ENCODE data around the gene NUP98.
A peak's percentile ranks its signal among the peaks of the same experiment; 100 is the strongest.
"Not testable (repeated sequence)": the region's sequence is repeated elsewhere in the genome, so short reads cannot be mapped to it uniquely, and the experiment has no call there.

Gene NUP98

GRCh38 chr11:3799143-3799542 is 1.8 kb upstream of the NUP98 start:
- DNase-seq (ENCODE audit: low read depth): no peak

DNA sequence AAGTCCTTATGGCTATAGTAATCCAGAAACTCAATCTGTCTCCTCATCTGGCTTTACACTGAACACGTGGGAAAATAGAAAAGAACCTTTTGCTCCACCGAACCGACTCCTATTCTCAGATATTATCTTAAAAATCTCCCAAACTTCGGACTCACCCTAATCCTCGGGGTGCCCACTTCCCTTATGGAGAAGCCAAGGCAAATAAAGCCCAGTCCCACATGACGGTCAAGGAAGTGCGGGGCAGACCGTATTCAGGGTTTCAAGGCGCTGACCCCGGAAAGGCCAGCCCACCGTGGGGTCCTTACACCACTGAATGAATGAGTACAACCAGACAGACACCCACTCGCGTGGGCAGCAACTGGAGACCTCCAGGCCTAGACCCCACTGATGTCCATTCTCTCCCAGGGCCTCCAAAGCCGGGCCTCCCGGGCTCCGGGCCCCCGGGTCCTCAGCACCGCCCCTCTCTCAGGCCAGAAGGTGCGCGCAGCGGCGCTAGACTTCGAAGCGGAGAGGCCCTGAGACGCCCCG is 489 bp downstream of the NUP98 start:
- DNase-seq (ENCODE audit: low read depth): no peak

- no peak for DNase-seq (ENCODE audit: low read depth)
These were observed 1.0 kb downstream of the NUP98 start for GRCh38 chr11:3796346-3796745.

DNA sequence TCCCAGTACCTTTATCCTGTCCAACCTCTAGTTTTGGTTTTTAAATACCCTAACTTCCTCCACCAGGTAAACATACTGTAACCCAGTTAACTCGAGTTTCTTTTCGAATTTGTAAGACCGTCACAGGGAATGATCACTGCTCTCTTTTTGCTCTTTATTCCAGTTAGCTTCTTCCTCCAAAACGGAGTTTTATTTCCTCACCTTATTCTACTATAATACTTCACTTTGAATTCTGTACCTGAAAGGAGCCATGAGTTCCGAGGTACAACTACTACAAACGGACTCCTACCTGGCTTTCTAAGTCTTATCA is 1.4 kb downstream of the NUP98 start:
- no peak for DNase-seq (ENCODE audit: low read depth)

GRCh38 chr11:3795131-3796001 is 2.0 kb downstream of the NUP98 start:
- no peak for DNase-seq (ENCODE audit: low read depth)

DNA sequence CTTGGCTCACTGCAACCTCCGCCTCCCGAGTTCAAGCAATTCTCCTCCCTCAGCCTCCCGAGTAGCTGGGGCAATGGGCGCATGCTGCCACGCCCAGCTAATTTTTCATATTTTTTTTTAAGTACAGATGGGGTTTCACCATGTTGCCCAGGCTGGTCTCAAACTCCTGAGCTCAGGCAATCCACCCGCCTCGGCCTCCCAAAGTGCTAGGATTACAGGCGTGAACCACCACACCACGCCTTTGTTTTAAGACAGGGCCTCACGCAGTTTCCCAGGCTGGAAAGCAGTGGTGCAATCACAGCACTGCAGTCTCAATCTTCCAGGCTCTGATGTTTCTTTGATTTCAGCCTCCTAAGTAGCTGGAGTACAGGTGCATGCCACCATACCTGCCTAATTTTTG is 3.0 kb downstream of the NUP98 start:
- not testable (repeated sequence) for DNase-seq (ENCODE audit: low read depth)

GRCh38 chr11:3786781-3787428 is 10.4 kb downstream of the NUP98 start:
- no peak for DNase-seq (ENCODE audit: low read depth)

DNA sequence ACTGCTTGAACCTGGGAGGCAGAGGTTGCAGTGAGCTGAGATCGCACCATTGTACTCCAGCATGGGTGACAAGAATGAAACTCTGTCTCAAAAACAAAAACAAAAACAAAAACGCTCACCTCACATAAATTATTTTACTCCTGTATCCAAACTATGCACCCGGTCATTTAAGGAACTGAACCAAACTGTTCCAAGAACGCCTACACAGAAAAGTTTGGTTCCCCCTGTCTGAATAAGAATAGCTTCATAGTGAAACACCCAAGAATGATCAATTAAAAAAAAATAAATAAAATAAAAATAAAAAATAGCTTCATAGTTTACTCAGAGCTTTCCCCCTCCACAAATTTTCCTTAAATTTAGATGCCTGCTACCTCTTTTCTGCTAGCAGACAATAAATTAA is 13.7 kb downstream of the NUP98 start:
- no peak for DNase-seq (ENCODE audit: low read depth)

- DNase-seq (ENCODE audit: low read depth): no peak
These were observed 14.4 kb downstream of the NUP98 start for GRCh38 chr11:3782963-3783362.

GRCh38 chr11:3781423-3781822 is 15.9 kb downstream of the NUP98 start:
- peak; percentile 68 for DNase-seq (ENCODE audit: low read depth)

DNA sequence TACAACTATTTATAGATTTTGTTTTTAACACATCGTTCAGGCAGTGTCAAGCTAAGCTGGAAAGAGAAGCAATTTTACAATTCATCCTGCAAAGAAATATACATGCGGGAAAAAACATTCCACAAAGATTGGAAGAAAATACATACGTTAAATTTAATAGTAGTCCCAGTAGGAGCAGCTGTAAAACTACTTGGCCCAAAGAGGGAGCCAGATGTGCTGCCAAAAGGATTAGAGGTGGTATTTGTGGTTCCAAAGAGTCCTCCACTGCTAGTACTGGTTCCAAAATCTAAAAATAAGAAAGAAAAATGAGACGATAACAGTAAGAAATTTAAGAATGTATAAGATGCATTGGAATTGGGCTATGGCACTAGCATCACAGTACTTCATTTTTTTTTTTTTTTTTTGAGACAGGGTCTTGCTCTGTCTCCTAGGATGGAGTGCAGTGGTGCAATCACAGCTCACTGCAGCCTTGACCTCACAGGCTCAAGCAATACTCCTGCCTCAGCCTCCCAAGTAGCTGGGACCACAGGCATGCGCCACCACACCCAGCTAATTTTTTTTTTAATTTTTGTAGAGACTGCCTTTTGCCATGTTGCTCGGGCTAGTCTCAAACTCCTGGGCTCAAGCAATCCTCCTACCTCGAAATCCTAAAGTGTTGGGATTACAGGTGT is 21.5 kb downstream of the NUP98 start:
- DNase-seq (ENCODE audit: low read depth): no peak

DNA sequence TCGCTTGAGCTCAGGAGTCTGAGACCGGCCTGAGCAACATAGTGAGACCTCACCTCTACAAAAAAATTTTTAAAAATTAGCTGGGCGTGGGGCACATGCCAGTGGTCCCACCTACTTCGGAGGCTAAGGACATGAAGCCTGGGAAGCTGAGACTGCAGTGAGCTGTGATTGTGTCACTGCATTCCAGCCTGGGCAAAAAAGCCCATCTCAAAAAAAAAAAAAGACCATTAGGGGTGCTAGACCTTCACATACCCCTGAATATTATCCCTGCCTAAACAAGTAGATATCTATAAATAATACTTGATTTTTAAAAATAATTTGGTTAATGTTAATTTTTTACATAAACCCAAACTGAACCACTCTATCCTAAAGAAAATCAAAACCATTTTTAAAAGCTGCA is 24.2 kb downstream of the NUP98 start:
- DNase-seq (ENCODE audit: low read depth): no peak

DNA sequence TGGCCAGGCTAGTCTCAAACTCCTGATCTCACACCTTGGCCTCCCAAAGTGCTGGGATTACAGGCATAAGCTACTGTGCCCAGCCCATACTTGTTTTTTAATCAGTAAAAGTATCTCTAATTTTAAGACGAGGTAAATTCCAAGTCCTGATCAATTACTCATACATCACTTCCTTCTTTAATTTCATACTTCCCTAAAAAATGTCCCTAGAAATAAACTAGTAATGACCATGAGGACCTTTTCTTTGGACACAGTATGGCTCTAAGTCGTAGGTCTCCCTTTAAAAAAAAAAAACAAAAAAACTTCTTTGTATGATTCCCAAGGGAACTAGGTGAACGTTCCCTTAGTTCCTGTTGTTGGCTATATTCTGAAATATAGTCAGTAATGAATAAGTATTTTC is 29.8 kb downstream of the NUP98 start:
- no peak for DNase-seq (ENCODE audit: low read depth)

DNA sequence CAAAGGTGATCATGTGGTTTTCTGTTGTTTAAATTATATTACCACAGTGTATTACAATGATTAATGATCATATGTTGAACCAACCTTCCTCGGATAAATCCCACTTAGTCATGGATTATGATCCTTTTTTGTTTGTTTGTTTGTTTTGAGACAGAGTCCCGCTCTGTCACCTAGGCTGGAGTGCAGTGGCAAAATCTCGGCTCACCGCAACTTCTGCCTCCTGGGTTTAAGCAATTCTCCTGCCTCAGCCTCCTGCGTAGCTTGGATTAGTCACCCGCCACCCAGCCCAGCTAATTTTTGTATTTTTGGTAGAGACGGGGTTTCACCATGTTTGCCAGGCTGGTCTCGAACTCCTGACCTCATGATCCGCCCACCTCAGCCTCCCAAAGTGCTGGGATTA is 30.5 kb downstream of the NUP98 start:
- not testable (repeated sequence) for DNase-seq (ENCODE audit: low read depth)

DNA sequence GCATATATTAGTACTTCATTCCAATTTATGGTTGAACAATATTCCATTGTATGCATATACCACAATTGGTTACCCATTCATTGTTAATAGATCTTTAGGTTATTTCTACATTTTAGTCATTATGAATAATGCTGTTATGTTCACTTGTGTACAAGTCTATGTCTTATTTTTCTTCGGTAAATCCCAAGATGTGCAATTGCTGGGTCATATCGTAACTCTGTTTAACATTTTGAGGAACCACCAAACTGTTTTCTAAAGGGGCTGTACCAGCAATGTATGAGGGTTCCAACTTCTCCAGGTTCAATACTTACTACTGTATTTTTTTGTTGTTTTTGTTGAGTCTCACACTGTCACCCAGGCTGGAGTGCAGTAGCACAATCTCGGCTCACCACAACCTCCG is 33.1 kb downstream of the NUP98 start:
- no peak for DNase-seq (ENCODE audit: low read depth)

DNA sequence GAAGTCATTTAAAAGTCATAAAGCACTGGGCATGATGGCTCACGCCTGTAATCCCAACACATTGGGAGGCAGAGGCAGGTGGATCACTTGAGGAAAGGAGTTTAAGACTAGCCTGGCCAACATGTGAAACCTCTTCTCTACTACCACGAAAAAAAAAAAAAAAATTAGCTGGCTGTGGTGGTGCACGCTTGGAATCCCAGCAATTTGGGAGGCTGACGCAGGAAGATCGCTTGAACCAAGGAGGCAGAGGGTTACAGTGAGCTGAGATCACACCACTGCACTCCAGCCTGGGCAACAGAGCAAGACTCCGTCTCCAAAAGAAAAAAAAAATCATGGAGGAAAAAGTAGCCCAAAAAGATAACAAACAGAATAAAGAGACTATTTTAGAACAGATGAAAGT is 42.2 kb downstream of the NUP98 start:
- no peak for DNase-seq (ENCODE audit: low read depth)

DNA sequence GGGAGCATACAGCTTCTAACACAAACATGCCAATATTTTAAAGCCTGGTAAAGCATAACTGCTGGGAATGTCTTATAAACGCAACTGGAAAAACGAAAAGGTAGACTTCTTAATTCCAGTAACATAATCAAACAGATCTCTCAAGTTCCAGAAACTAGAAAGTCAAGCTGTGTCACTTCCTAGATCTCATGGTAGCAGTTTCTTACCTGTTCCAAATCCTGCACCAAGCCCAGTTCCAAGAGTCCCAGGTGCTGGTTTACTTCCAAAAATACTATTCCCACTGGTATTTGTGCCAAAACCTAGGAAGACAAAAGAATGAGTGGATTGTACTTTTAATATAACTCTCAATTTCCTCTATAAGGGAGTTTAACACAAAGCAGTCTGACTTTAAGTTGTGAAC is 44.2 kb downstream of the NUP98 start:
- DNase-seq (ENCODE audit: low read depth): no peak

DNA sequence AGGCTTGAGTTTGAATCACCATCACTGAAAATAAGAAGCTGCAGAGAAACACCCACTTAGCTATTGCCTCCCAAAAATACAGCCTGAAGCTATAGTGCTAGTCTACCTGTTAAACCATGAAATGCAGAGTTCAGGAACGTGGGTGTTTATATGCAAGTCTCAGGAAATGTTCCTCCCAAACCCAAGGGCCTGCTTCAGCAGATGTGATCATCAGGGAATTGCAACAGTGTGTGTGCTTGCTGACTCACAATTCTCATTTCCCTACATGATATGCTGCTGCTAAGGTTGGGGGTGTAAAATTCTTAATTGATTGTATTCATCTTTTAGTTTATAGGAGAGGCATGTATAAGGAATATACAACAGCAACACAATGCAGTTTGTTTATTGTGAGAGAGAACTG is 49.6 kb downstream of the NUP98 start:
- peak; percentile 91 for DNase-seq (ENCODE audit: low read depth)

GRCh38 chr11:3745161-3745560 is 52.2 kb downstream of the NUP98 start:
- DNase-seq (ENCODE audit: low read depth): no peak

GRCh38 chr11:3738723-3739122 is 58.6 kb downstream of the NUP98 start:
- DNase-seq (ENCODE audit: low read depth): no peak

DNA sequence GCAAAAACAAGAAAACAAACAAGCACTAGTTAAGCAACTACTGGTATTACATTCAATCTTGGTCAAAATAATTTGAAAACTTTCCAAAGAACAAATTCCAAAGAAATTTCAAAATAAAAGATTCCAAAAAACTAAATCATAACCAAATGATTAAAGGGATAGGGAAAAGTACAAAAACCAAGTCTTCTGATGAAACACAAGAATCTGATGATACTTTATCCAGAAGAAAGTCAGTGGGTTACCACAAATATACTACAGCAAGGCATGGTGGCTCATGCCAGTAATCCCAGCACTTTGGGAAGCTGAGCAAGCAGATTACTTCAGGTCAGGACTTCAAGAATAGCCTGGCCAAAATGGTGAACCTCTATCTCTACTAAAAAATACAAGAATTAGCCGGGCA is 59.1 kb downstream of the NUP98 start:
- DNase-seq (ENCODE audit: low read depth): peak; percentile 44

DNA sequence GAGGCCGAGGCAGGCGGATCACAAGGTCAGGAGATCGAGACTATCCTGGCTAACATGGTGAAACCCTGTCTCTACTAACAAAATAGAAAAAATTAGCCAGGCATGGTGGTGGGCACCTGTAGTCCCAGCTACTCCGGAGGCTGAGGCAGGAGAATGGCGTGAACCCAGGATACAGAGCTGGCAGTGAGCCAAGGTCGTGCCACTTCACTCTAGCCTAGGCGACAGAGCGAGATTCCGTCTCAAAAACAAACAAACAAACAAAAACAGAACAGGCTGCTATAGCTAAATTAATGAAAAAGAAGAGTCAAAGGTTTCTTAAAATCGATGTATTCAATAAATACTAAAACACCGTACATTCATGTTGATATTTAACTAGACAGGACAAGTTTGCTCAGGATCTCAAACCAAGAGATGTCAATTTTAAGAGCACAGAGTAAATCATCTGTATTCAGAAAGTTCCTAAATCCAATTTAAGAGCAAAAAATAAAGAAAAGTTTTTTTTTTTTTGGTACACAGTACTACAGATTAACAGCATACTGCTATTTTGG is 59.9 kb downstream of the NUP98 start:
- no peak for DNase-seq (ENCODE audit: low read depth)

- no peak for DNase-seq (ENCODE audit: low read depth)
These were observed 60.5 kb downstream of the NUP98 start for GRCh38 chr11:3736816-3737215.
